ENCODE results near the gene LPIN2. TPM values are rescaled to one million over a fixed set of nuclear protein-coding genes. Genes with fewer than 3 reads are reported as not detected.

Gene LPIN2
- total and polyA plus RNA-seq, 2 of the 13 experiments (the other 11 are each of a cell fraction or from before 2014, with no cell fraction given), result 46.0 to 119 TPM

GRCh38 chr18:3015204-3015592, 2.3 kb upstream of the LPIN2 start (continued):
- TF ChIP-seq ZNF660 (CRISPR knock-in tag; IDR thresholded peaks at IDR 0.05; ENCODE audit: borderline replicate concordance, low read depth) (no peak), ZNF180 (CRISPR knock-in tag; IDR thresholded peaks at IDR 0.05; ENCODE audit: borderline replicate concordance, low read depth) (no peak), NFKBIZ (CRISPR knock-in tag; IDR thresholded peaks at IDR 0.05) (no peak), YEATS4 (CRISPR knock-in tag; IDR thresholded peaks at IDR 0.05; ENCODE audit: borderline replicate concordance) (no peak), NR2F6 (IDR thresholded peaks at IDR 0.05) (peak; percentile 25; the same call in 1 of the 2 replicates), NR2F6 (CRISPR knock-in tag; IDR thresholded peaks at IDR 0.05) (peak; percentile 39; the same call in 1 of the 2 replicates), SKIL (CRISPR knock-in tag; IDR thresholded peaks at IDR 0.05; ENCODE audit: borderline replicate concordance) (no peak), ZBTB40 (IDR thresholded peaks at IDR 0.05) (no peak), ZBTB40 (CRISPR knock-in tag; IDR thresholded peaks at IDR 0.05) (no peak), ZBTB7B (CRISPR knock-in tag; IDR thresholded peaks at IDR 0.05) (no peak), GATAD2A (CRISPR knock-in tag; IDR thresholded peaks at IDR 0.05) (peak; percentile 46; the same call in 1 of the 2 replicates), ZNF607 (CRISPR knock-in tag; IDR thresholded peaks at IDR 0.05; ENCODE audit: borderline replicate concordance) (no peak), FOXP4 (CRISPR knock-in tag; IDR thresholded peaks at IDR 0.05) (peak; percentile 35; the same call in 1 of the 2 replicates), ZNF713 (CRISPR knock-in tag; IDR thresholded peaks at IDR 0.05) (no peak), NKX3-1 (CRISPR knock-in tag; IDR thresholded peaks at IDR 0.05) (no peak), HBP1 (CRISPR knock-in tag; IDR thresholded peaks at IDR 0.05; ENCODE audit: low read depth) (no peak)

Measured in HepG2 (cell line).